ENCODE measurements around the gene DLG1.

DNA sequence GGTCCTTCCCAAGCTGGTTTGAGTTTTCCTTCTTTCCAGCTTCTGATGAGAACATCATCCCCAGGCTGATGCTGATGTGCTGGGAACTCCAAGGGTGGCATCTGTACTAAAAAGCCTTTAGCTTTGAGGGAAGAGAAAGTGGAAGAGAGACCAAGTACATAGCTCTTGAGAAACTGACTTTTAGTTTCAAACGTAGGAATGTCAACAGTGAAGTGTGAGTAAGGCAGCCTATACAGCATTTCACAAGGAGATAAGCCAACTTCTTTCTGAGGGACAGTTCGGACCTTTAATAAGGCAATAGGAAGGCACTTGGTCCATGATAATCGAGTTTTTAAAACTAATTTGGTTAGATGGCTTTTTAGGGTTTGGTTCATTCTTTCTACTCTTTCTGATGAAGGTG, 53.7 kb downstream of the DLG1 start:
- TF ChIP-seq, protein P1, sequence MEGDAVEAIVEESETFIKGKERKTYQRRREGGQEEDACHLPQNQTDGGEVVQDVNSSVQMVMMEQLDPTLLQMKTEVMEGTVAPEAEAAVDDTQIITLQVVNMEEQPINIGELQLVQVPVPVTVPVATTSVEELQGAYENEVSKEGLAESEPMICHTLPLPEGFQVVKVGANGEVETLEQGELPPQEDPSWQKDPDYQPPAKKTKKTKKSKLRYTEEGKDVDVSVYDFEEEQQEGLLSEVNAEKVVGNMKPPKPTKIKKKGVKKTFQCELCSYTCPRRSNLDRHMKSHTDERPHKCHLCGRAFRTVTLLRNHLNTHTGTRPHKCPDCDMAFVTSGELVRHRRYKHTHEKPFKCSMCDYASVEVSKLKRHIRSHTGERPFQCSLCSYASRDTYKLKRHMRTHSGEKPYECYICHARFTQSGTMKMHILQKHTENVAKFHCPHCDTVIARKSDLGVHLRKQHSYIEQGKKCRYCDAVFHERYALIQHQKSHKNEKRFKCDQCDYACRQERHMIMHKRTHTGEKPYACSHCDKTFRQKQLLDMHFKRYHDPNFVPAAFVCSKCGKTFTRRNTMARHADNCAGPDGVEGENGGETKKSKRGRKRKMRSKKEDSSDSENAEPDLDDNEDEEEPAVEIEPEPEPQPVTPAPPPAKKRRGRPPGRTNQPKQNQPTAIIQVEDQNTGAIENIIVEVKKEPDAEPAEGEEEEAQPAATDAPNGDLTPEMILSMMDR (conservative IDR thresholded peaks at IDR 0.05; ENCODE audit: low read depth in 2 of 2): no peak
- TF ChIP-seq EZH2 (IDR thresholded peaks at IDR 0.05; ENCODE audit: low read depth, unreplicated experiment) (no peak), POLR2AphosphoS5 (IDR thresholded peaks at IDR 0.05; ENCODE audit: low read depth) (no peak), CREB1 (CRISPR knock-in tag; IDR thresholded peaks at IDR 0.05; ENCODE audit: low read depth) (no peak), STAT1 (IDR thresholded peaks at IDR 0.05; ENCODE audit: unreplicated experiment) (no peak), ZNF331 (CRISPR knock-in tag; IDR thresholded peaks at IDR 0.05; ENCODE audit: low read depth) (no peak)
- TF ChIP-seq, protein P2, sequence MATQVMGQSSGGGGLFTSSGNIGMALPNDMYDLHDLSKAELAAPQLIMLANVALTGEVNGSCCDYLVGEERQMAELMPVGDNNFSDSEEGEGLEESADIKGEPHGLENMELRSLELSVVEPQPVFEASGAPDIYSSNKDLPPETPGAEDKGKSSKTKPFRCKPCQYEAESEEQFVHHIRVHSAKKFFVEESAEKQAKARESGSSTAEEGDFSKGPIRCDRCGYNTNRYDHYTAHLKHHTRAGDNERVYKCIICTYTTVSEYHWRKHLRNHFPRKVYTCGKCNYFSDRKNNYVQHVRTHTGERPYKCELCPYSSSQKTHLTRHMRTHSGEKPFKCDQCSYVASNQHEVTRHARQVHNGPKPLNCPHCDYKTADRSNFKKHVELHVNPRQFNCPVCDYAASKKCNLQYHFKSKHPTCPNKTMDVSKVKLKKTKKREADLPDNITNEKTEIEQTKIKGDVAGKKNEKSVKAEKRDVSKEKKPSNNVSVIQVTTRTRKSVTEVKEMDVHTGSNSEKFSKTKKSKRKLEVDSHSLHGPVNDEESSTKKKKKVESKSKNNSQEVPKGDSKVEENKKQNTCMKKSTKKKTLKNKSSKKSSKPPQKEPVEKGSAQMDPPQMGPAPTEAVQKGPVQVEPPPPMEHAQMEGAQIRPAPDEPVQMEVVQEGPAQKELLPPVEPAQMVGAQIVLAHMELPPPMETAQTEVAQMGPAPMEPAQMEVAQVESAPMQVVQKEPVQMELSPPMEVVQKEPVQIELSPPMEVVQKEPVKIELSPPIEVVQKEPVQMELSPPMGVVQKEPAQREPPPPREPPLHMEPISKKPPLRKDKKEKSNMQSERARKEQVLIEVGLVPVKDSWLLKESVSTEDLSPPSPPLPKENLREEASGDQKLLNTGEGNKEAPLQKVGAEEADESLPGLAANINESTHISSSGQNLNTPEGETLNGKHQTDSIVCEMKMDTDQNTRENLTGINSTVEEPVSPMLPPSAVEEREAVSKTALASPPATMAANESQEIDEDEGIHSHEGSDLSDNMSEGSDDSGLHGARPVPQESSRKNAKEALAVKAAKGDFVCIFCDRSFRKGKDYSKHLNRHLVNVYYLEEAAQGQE (IDR thresholded peaks at IDR 0.05; ENCODE audit: unreplicated experiment): no peak
